MV-4-11 (cell line): Measurements from ENCODE around the gene LCTL.
"Not testable (repeated sequence)": the region's sequence is repeated elsewhere in the genome, so short reads cannot be mapped to it uniquely, and the experiment has no call there.

ENCODE experiments used
- DNase-seq: peaks from one replicate; lab custom pipeline; 2025; lab: John Stamatoyannopoulos, UW

The LCTL gene

DNA sequence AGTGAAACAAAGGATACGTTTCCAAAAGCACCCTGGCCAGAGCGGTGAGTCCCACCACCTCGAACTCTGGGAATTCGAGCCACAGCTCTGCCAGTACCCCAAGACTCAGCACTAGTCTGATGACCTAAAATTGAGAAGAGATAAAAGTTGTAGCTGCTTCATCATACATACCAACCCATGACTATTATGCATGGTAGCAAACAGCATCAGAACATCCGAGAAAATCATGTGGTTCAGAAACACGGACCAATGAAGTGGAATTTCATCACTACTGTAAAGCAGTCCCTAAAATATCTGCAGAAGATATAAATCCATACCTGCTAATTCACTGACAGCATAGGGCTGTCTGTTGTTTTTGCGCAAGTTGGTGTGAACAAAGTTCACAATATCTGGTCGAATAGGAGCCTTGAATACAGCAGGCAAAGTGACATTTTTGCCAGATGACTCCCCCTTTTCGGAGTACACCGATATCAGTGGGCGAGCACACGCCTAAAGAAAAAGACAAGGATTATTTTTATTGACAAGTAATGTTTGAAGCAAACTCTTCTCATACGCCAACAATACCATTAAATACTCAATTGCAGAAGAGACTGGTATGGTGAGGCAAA, 62.7 kb downstream of the LCTL start:
- not testable (repeated sequence) for DNase-seq

DNA sequence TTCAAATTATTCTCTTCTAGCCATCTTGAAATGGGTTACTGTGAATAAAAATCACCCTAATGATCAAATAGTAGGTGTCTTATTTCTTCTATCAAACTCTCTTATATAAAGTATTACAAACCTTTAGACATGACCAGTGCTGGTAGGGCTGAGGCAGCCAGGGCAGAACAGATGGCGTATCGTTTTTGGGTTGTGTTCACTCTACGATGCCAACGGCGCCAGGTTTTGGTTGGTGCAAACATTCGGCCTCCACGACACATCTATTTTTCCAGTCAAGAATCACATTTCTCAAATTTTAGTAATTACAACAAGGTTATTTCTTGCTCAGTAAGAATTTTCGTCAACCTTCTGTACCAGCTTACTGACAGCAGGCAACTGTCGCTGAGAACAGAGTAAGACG, 63.3 kb downstream of the LCTL start:
- no peak for DNase-seq

- peak; percentile 35 for DNase-seq
Observed at GRCh38 chr15:66500346-66500745, 65.5 kb downstream of the LCTL start.

DNA sequence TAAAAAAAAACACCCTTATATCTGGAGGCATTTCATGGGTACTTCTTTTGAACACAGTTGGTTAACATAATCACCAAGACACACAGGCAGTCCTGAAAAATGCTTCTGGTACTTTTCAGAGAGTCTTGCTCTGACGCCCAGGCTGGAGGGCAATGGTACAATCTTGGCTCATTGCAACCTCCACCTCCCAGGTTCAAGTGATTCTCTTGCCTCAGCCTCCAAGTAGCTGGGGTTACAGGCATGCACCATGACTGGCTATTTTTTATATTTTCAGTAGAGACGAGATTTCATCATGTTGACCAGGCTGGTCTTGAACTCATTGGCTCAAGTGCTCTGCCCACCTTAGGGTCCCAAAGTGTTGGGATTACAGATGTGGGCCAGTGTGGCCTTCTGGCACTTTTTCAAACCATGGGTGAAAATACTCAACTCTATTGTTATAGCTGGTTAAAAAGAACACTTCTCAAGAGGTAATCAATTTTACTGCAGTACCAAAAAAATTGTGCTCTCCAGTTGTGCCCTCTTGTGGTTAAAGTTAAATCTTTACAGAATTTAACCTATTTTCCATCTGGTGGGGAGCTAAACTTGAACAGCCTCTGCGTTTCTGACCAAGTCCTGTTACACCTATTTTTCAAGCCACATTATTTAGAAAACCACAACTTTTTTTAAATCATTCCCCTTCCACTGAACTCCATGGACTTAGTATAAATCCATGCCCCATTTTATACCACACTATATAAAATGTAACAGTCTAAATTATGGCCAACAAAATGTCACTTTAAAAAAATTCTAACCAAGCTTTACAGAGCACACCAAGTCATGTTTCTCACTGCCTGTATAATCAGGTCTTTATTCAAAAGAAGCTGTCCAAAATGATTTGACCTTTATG, 67.1 kb downstream of the LCTL start:
- DNase-seq, result peak; percentile 24
